Esophagus squamous epithelium (tissue), 5 donors: ENCODE results near the gene AGBL2. TPM values are rescaled to one million over a fixed set of nuclear protein-coding genes. Genes with fewer than 3 reads are reported as not detected.
"Not testable (repeated sequence)": the region's sequence is repeated elsewhere in the genome, so short reads cannot be mapped to it uniquely, and the experiment has no call there.

Experiments
- DNase-seq: peaks from one replicate; lab custom pipeline; 2025; lab: John Stamatoyannopoulos, UW
- H3K27ac ChIP-seq, 4 donors: fragments of 200-600 bp; sonication (generic); one replicate each; pipeline ENCODE4 v1.5.1; 2016 to 2019; ENCODE audit warnings: mild to moderate bottlenecking in 1 of 4
- H3K27me3 ChIP-seq, 4 donors: fragments of 200-600 bp; sonication (generic); 1 replicate in 3 of 4; 2 replicates in 1 of 4; pipeline versions ENCODE4 v1.5.1 to v1.6.0; 2017 to 2021; ENCODE audit warnings: antibody characterized with exemption in 1 of 4
- H3K36me3 ChIP-seq, 3 donors: fragments of 200-600 bp; sonication (generic); one replicate each; pipeline ENCODE4 v1.5.1; 2016 to 2019
- H3K4me1 ChIP-seq, 3 donors: fragments of 200-600 bp; sonication (generic); one replicate each; pipeline ENCODE4 v1.5.1; 2017 to 2019
- H3K4me3 ChIP-seq, 4 donors: fragments of 200-600 bp; sonication (generic); 1 replicate in 3 of 4; 2 replicates in 1 of 4; pipeline ENCODE4 v1.5.1; 2016 to 2019; ENCODE audit warnings: mild to moderate bottlenecking in 2 of 4, moderate library complexity in 1 of 4
- H3K9me3 ChIP-seq, 3 donors: fragments of 200-600 bp; sonication (generic); one replicate each; pipeline ENCODE4 v1.5.1; 2016 to 2019
- CTCF ChIP-seq, 6 experiments: fragments of 450-650 bp in 4 of 6; fragments of 200-600 bp in 2 of 6; sonication (generic) in 2 of 6; IDR thresholded peaks; one replicate each; pipeline ENCODE4 v1.5.1; 2016 to 2019; ENCODE audit warnings: antibody characterized with exemption in 6 of 6, mild to moderate bottlenecking in 4 of 6, moderate library complexity in 4 of 6
- POLR2A ChIP-seq, 4 donors: fragments of 450-650 bp; IDR thresholded peaks; one replicate each; pipeline ENCODE4 v1.6.1; 2017; ENCODE audit warnings: antibody characterized with exemption in 4 of 4, mild to moderate bottlenecking in 4 of 4, moderate library complexity in 3 of 4
- WGBS, 2 donors: methylation state at CpG; one replicate each; pipeline ENCODE4 v1.1.5; 2018; 5-methylcytosine and 5-hydroxymethylcytosine counted together
- intact Hi-C: fragments of 100-400 bp; cut with DNase I; formaldehyde crosslinking; loops from one replicate; pipeline ENCODE4 v1.15.0; 2022
- total RNA-seq, 4 donors: library from RNA; depleted of rRNA; stranded (reverse); fragments of >200 nt; gene quantifications; one replicate each; pipeline ENCODE4 v1.1.0, GENCODE V29; 2016
- donor health status: DM: yes; HTN: yes; CAD: no.

Gene AGBL2
- total RNA-seq, 4 donors from 2014 or later, result 0.35 to 0.76 (median 0.57) TPM; not detected in 1

- no peak overlapping the region for H3K27ac ChIP-seq
- H3K4me1 ChIP-seq, result no peaks in the 10 kb centered on the region
- no peaks in the 10 kb centered on the region for H3K36me3 ChIP-seq
- DNase-seq, result no peak
- H3K27me3 ChIP-seq, result no peaks in the 10 kb centered on the region
- TF ChIP-seq CTCF (IDR thresholded peaks at IDR 0.05) (no peak), POLR2A (IDR thresholded peaks at IDR 0.05) (no peak)
- 96 to 97% methylated on average over 1 to 2 of the region's 2 CpGs for WGBS, 2 donors
- H3K9me3 ChIP-seq, result no peaks in the 10 kb centered on the region
- intact Hi-C loops, result no loop called here
- H3K4me3 ChIP-seq, result no peak overlapping the region
Measured at GRCh38 chr11:47688991-47689390, 26.2 kb downstream of the AGBL2 start.

GRCh38 chr11:47688111-47688510 lies 27.1 kb downstream of the AGBL2 start:
- 86 to 89% methylated on average over 4 of the region's 4 CpGs for WGBS, 2 donors
- intact Hi-C loops, result no loop called here
- no peak for DNase-seq
- Histone ChIP-seq H3K27ac (no peak overlapping the region), H3K36me3 (no peaks in the 10 kb centered on the region), H3K4me3 (no peak overlapping the region), H3K4me1 (no peaks in the 10 kb centered on the region), H3K27me3 (no peaks in the 10 kb centered on the region), H3K9me3 (no peaks in the 10 kb centered on the region)
- no peak for TF ChIP-seq POLR2A (IDR thresholded peaks at IDR 0.05)
- no peak for TF ChIP-seq CTCF (IDR thresholded peaks at IDR 0.05)

GRCh38 chr11:47686704-47687103 lies 28.5 kb downstream of the AGBL2 start:
- H3K4me1 ChIP-seq, H3K4me3 ChIP-seq, H3K27ac ChIP-seq, H3K36me3 ChIP-seq, H3K27me3 ChIP-seq, H3K9me3 ChIP-seq, DNase-seq, intact Hi-C loops: not testable (repeated sequence)
- 83 to 92% methylated on average over 2 of the region's 3 CpGs for WGBS, 2 donors

- no peak for DNase-seq
- intact Hi-C loops, result no loop called here
- no peaks in the 10 kb centered on the region for H3K36me3 ChIP-seq
- TF ChIP-seq CTCF (IDR thresholded peaks at IDR 0.05), result no peak
- no peak overlapping the region for H3K4me3 ChIP-seq
- no peaks in the 10 kb centered on the region for H3K4me1 ChIP-seq
- no peaks in the 10 kb centered on the region for H3K27me3 ChIP-seq
- 87 to 100% methylated on average over 1 of the region's 1 CpG for WGBS, 2 donors
- no peaks in the 10 kb centered on the region for H3K9me3 ChIP-seq
- H3K27ac ChIP-seq, result no peak overlapping the region
Measured at GRCh38 chr11:47686151-47686550, 29.0 kb downstream of the AGBL2 start.

GRCh38 chr11:47675851-47676250 lies 39.3 kb downstream of the AGBL2 start:
- Histone ChIP-seq H3K27me3 (no peaks in the 10 kb centered on the region), H3K9me3 (no peaks in the 10 kb centered on the region), H3K4me1 (no peaks in the 10 kb centered on the region), H3K4me3 (no peak overlapping the region), H3K36me3 (no peaks in the 10 kb centered on the region), H3K27ac (no peak overlapping the region)
- DNase-seq, result no peak
- WGBS, 2 donors, result 86 to 89% methylated on average over 2 of the region's 2 CpGs
- TF ChIP-seq CTCF (IDR thresholded peaks at IDR 0.05) (no peak), POLR2A (IDR thresholded peaks at IDR 0.05) (no peak)
- intact Hi-C loops, result no loop called here

- Histone ChIP-seq H3K4me3 (no peak overlapping the region), H3K9me3 (no peaks in the 10 kb centered on the region), H3K36me3 (no peaks in the 10 kb centered on the region), H3K4me1 (no peaks in the 10 kb centered on the region), H3K27ac (no peak overlapping the region), H3K27me3 (no peaks in the 10 kb centered on the region)
- 79 to 89% methylated on average over 2 to 5 of the region's 5 CpGs for WGBS, 2 donors
- no peak for TF ChIP-seq CTCF (IDR thresholded peaks at IDR 0.05)
- no peak for TF ChIP-seq POLR2A (IDR thresholded peaks at IDR 0.05)
- intact Hi-C loops, result no loop called here
- DNase-seq, result no peak
Measured at GRCh38 chr11:47672283-47672730, 42.9 kb downstream of the AGBL2 start.
